ENCODE measurements around the gene MAP3K4.

- TF ChIP-seq CTCF (conservative IDR thresholded peaks at IDR 0.05; ENCODE audit: low read depth, low read length), result no peak
- no peak for TF ChIP-seq RFX5 (IDR thresholded peaks at IDR 0.05; ENCODE audit: low read depth, low read length)
- TF ChIP-seq POLR2A (IDR thresholded peaks at IDR 0.05; ENCODE audit: low read depth, low read length), result no peak
- no peak for TF ChIP-seq RAD21 (IDR thresholded peaks at IDR 0.05; ENCODE audit: low read length)
- TF ChIP-seq FOS (IDR thresholded peaks at IDR 0.05; ENCODE audit: low read depth, low read length), result no peak
- no peak for TF ChIP-seq ELK1 (IDR thresholded peaks at IDR 0.05; ENCODE audit: borderline replicate concordance, low read depth, low read length)
- no peak for TF ChIP-seq CEBPB (IDR thresholded peaks at IDR 0.05; ENCODE audit: low read depth, low read length)
- TF ChIP-seq USF2 (IDR thresholded peaks at IDR 0.05; ENCODE audit: low read depth, low read length), result no peak
- no peak for TF ChIP-seq RCOR1 (IDR thresholded peaks at IDR 0.05; ENCODE audit: insufficient replicate concordance, low read length)
- TF ChIP-seq MAZ (IDR thresholded peaks at IDR 0.05; ENCODE audit: borderline replicate concordance, low read depth, low read length), result no peak
- no peak for TF ChIP-seq MXI1 (IDR thresholded peaks at IDR 0.05; ENCODE audit: borderline replicate concordance, low read depth, low read length)
- TF ChIP-seq MAFK (IDR thresholded peaks at IDR 0.05; ENCODE audit: low read depth, low read length), result no peak
Measured at GRCh38 chr6:161082215-161082614, 90.6 kb downstream of the MAP3K4 start.
